ENCODE data around the gene PTCH1. TPM values are rescaled to one million over a fixed set of nuclear protein-coding genes. Genes with fewer than 3 reads are reported as not detected.

Gene PTCH1
- polyA plus RNA-seq, 3 donors = 2.7 to 5.4 (median 4.0) TPM

GRCh38 chr9:95458666-95459065 lies 58.1 kb downstream of the PTCH1 start:
- 63 to 75% (median 71%) methylated on average over 6 of the region's 6 CpGs for WGBS, 3 donors
- H3K27ac ChIP-seq (ENCODE audit: low read depth, low read length) = no peak overlapping the region

GRCh38 chr9:95457769-95458168 lies 59.0 kb downstream of the PTCH1 start:
- WGBS, 3 donors = 84 to 88% (median 84%) methylated on average over 12 of the region's 12 CpGs
- H3K27ac ChIP-seq (ENCODE audit: low read depth, low read length) = no peak overlapping the region

- no peak overlapping the region for H3K27ac ChIP-seq (ENCODE audit: low read depth, low read length)
- WGBS, 3 donors = 92 to 94% (median 92%) methylated on average over 9 of the region's 9 CpGs
Observed at GRCh38 chr9:95455714-95456113, 61.1 kb downstream of the PTCH1 start.

- 91 to 97% (median 95%) methylated on average over 4 of the region's 4 CpGs for WGBS, 3 donors
- no peak overlapping the region for H3K27ac ChIP-seq (ENCODE audit: low read depth, low read length)
Observed at GRCh38 chr9:95452176-95452575, 64.6 kb downstream of the PTCH1 start.

- no peak overlapping the region for H3K27ac ChIP-seq (ENCODE audit: low read depth, low read length)
- 89 to 95% (median 95%) methylated on average over 2 of the region's 2 CpGs for WGBS, 3 donors
Observed at GRCh38 chr9:95451065-95451426, 65.7 kb downstream of the PTCH1 start.

GRCh38 chr9:95450171-95451064 lies 66.4 kb downstream of the PTCH1 start:
- WGBS, 3 donors = 85 to 93% (median 91%) methylated on average over 11 of the region's 11 CpGs
- H3K27ac ChIP-seq (ENCODE audit: low read depth, low read length) = no peak overlapping the region

GRCh38 chr9:95449016-95449415 lies 67.8 kb downstream of the PTCH1 start:
- WGBS, 3 donors = 90 to 94% (median 92%) methylated on average over 22 of the region's 22 CpGs
- H3K27ac ChIP-seq (ENCODE audit: low read depth, low read length) = no peak overlapping the region

GRCh38 chr9:95447660-95448420 lies 68.9 kb downstream of the PTCH1 start:
- no peak overlapping the region for H3K27ac ChIP-seq (ENCODE audit: low read depth, low read length)
- WGBS, 3 donors = 88 to 91% (median 89%) methylated on average over 23 of the region's 23 CpGs

- no peak overlapping the region for H3K27ac ChIP-seq (ENCODE audit: low read depth, low read length)
- 95 to 98% (median 97%) methylated on average over 25 to 26 of the region's 26 CpGs for WGBS, 3 donors
Observed at GRCh38 chr9:95446984-95447383, 69.8 kb downstream of the PTCH1 start.

GRCh38 chr9:95446259-95446658 lies 70.5 kb downstream of the PTCH1 start:
- 71 to 89% (median 73%) methylated on average over 5 of the region's 5 CpGs for WGBS, 3 donors
- no peak overlapping the region for H3K27ac ChIP-seq (ENCODE audit: low read depth, low read length)

GRCh38 chr9:95444160-95444559 lies 72.6 kb downstream of the PTCH1 start:
- no peak overlapping the region for H3K27ac ChIP-seq (ENCODE audit: low read depth, low read length)
- 91 to 94% (median 92%) methylated on average over 15 of the region's 15 CpGs for WGBS, 3 donors

GRCh38 chr9:95443301-95443700 lies 73.5 kb downstream of the PTCH1 start:
- 72 to 80% (median 75%) methylated on average over 2 of the region's 2 CpGs for WGBS, 3 donors
- H3K27ac ChIP-seq (ENCODE audit: low read depth, low read length) = no peak overlapping the region

GRCh38 chr9:95441081-95441480 lies 75.7 kb downstream of the PTCH1 start:
- WGBS, 3 donors = 84 to 90% (median 85%) methylated on average over 9 of the region's 9 CpGs
- no peak overlapping the region for H3K27ac ChIP-seq (ENCODE audit: low read depth, low read length)

- 75 to 85% (median 82%) methylated on average over 3 of the region's 3 CpGs for WGBS, 3 donors
- no peak overlapping the region for H3K27ac ChIP-seq (ENCODE audit: low read depth, low read length)
Observed at GRCh38 chr9:95440447-95440846, 76.3 kb downstream of the PTCH1 start.

GRCh38 chr9:95438561-95439357 lies 78.0 kb downstream of the PTCH1 start:
- H3K27ac ChIP-seq (ENCODE audit: low read depth, low read length) = no peak overlapping the region
- WGBS, 3 donors = 86 to 92% (median 91%) methylated on average over 9 of the region's 9 CpGs

GRCh38 chr9:95437559-95437958 lies 79.2 kb downstream of the PTCH1 start:
- H3K27ac ChIP-seq (ENCODE audit: low read depth, low read length) = no peak overlapping the region
- WGBS, 3 donors = 88 to 94% (median 92%) methylated on average over 6 of the region's 6 CpGs

GRCh38 chr9:95436416-95436815 lies 80.4 kb downstream of the PTCH1 start:
- no peak overlapping the region for H3K27ac ChIP-seq (ENCODE audit: low read depth, low read length)
- WGBS, 3 donors = 92 to 93% (median 92%) methylated on average over 7 of the region's 7 CpGs

GRCh38 chr9:95435074-95435728 lies 81.6 kb downstream of the PTCH1 start:
- 80 to 82% (median 80%) methylated on average over 6 of the region's 6 CpGs for WGBS, 3 donors
- H3K27ac ChIP-seq (ENCODE audit: low read depth, low read length) = no peak overlapping the region
